ENCODE measurements around the gene EZH1. TPM values are rescaled to one million over a fixed set of nuclear protein-coding genes. Genes with fewer than 3 reads are reported as not detected.
A peak's percentile ranks its signal among the peaks of the same experiment; 100 is the strongest.

The EZH1 gene
- total and polyA plus RNA-seq, 3 donors from 2014 or later: 28.1 to 59.4 (median 53.7) TPM

- 13 to 25% methylated on average over 23 to 44 of the region's 52 CpGs for WGBS, 2 donors
- Histone ChIP-seq H3K36me3 (ENCODE audit: low read depth, missing control alignments) (no peaks in the 10 kb centered on the region), H3K4me3 (peak overlapping the region in 1 of 2 donors; percentile 11), H3K27ac (no peak overlapping the region), H3K4me1 (no peaks in the 10 kb centered on the region), H3K27me3 (no peaks in the 10 kb centered on the region), H3K9me3 (no peaks in the 10 kb centered on the region)
- no peak for TF ChIP-seq POLR2A (IDR thresholded peaks at IDR 0.05)
- no peak for TF ChIP-seq CTCF (IDR thresholded peaks at IDR 0.05)
- intact Hi-C loops (cut with DNase I; ENCODE audit: low total_unique reads): no loop called here
- no peak for DNase-seq
These were observed 40.2 kb upstream of the EZH1 start for GRCh38 chr17:42784811-42785592.

GRCh38 chr17:42784409-42784808, 39.6 kb upstream of the EZH1 start:
- Histone ChIP-seq H3K4me1 (no peaks in the 10 kb centered on the region), H3K36me3 (ENCODE audit: low read depth, missing control alignments) (no peaks in the 10 kb centered on the region), H3K9me3 (no peaks in the 10 kb centered on the region), H3K27ac (no peak overlapping the region), H3K4me3 (no peak overlapping the region), H3K27me3 (no peaks in the 10 kb centered on the region)
- no peak for DNase-seq
- intact Hi-C loops (cut with DNase I; ENCODE audit: low total_unique reads): no loop called here
- TF ChIP-seq CTCF (IDR thresholded peaks at IDR 0.05): no peak
- TF ChIP-seq POLR2A (IDR thresholded peaks at IDR 0.05): no peak
- 16 to 23% methylated on average over 17 to 25 of the region's 25 CpGs for WGBS, 2 donors

GRCh38 chr17:42783791-42784138, 38.9 kb upstream of the EZH1 start:
- Histone ChIP-seq H3K36me3 (ENCODE audit: low read depth, missing control alignments) (no peaks in the 10 kb centered on the region), H3K27me3 (no peaks in the 10 kb centered on the region), H3K4me1 (no peaks in the 10 kb centered on the region), H3K4me3 (no peak overlapping the region), H3K27ac (no peak overlapping the region), H3K9me3 (no peaks in the 10 kb centered on the region)
- intact Hi-C loops (cut with DNase I; ENCODE audit: low total_unique reads): no loop called here
- TF ChIP-seq POLR2A (IDR thresholded peaks at IDR 0.05): no peak
- no peak for TF ChIP-seq CTCF (IDR thresholded peaks at IDR 0.05)
- 8 to 23% methylated on average over 22 of the region's 22 CpGs for WGBS, 2 donors
- no peak for DNase-seq

GRCh38 chr17:42783062-42783790, 38.4 kb upstream of the EZH1 start:
- H3K9me3 ChIP-seq: no peaks in the 10 kb centered on the region
- TF ChIP-seq CTCF (IDR thresholded peaks at IDR 0.05) (no peak), POLR2A (IDR thresholded peaks at IDR 0.05) (no peak)
- intact Hi-C loops (cut with DNase I; ENCODE audit: low total_unique reads): no loop called here
- no peaks in the 10 kb centered on the region for H3K27me3 ChIP-seq
- no peak overlapping the region for H3K27ac ChIP-seq
- no peaks in the 10 kb centered on the region for H3K4me1 ChIP-seq
- no peaks in the 10 kb centered on the region for H3K36me3 ChIP-seq (ENCODE audit: low read depth, missing control alignments)
- WGBS, 2 donors: 34 to 49% methylated on average over 9 of the region's 9 CpGs
- no peak overlapping the region for H3K4me3 ChIP-seq
- no peak for DNase-seq

All from testis (tissue), 3 donors.